Measurements from ENCODE around the gene PRKN.
A peak's percentile ranks its signal among the peaks of the same experiment; 100 is the strongest.

The PRKN gene

GRCh38 chr6:161394437-161394836 lies 1333.1 kb downstream of the PRKN start:
- no peak for DNase-seq

GRCh38 chr6:161393839-161394364 lies 1333.7 kb downstream of the PRKN start:
- peak; percentile 51 for DNase-seq

GRCh38 chr6:161393292-161393691 lies 1334.3 kb downstream of the PRKN start:
- no peak for DNase-seq

- DNase-seq = no peak
Measured at GRCh38 chr6:161389756-161390155, 1337.8 kb downstream of the PRKN start.

GRCh38 chr6:161383951-161384350 lies 1343.6 kb downstream of the PRKN start:
- DNase-seq = no peak

- no peak for DNase-seq
Measured at GRCh38 chr6:161379834-161380582, 1347.6 kb downstream of the PRKN start.

GRCh38 chr6:161378115-161378514 lies 1349.5 kb downstream of the PRKN start:
- no peak for DNase-seq

- no peak for DNase-seq
Measured at GRCh38 chr6:161377116-161377515, 1350.5 kb downstream of the PRKN start.

- no peak for DNase-seq
Measured at GRCh38 chr6:161376367-161376766, 1351.2 kb downstream of the PRKN start.

GRCh38 chr6:161374971-161375873 lies 1352.3 kb downstream of the PRKN start:
- peak; percentile 70 for DNase-seq

- peak; percentile 77 for DNase-seq
Measured at GRCh38 chr6:161373905-161374451, 1353.6 kb downstream of the PRKN start.

- DNase-seq = no peak
Measured at GRCh38 chr6:161372422-161372793, 1355.2 kb downstream of the PRKN start.

GRCh38 chr6:161370880-161371279 lies 1356.7 kb downstream of the PRKN start:
- DNase-seq = peak; percentile 69

GRCh38 chr6:161369339-161369738 lies 1358.2 kb downstream of the PRKN start:
- DNase-seq = no peak

GRCh38 chr6:161368514-161368913 lies 1359.1 kb downstream of the PRKN start:
- DNase-seq = no peak

GRCh38 chr6:161367472-161367871 lies 1360.1 kb downstream of the PRKN start:
- no peak for DNase-seq

GRCh38 chr6:161366301-161366923 lies 1361.2 kb downstream of the PRKN start:
- no peak for DNase-seq

- DNase-seq = no peak
Measured at GRCh38 chr6:161365633-161366032, 1361.9 kb downstream of the PRKN start.

GRCh38 chr6:161363286-161363685 lies 1364.3 kb downstream of the PRKN start:
- DNase-seq = no peak

GRCh38 chr6:161362266-161362665 lies 1365.3 kb downstream of the PRKN start:
- DNase-seq = no peak

- DNase-seq = no peak
Measured at GRCh38 chr6:161361529-161361928, 1366.0 kb downstream of the PRKN start.

- no peak for DNase-seq
Measured at GRCh38 chr6:161360520-161360919, 1367.0 kb downstream of the PRKN start.

- peak; percentile 44 for DNase-seq
Measured at GRCh38 chr6:161359618-161359945, 1368.0 kb downstream of the PRKN start.

Measured in femur (tissue), 1 donor.